Upper lobe of left lung (tissue), 4 donors: ENCODE measurements around the gene MRPL37.

ENCODE experiments used
- POLR2A ChIP-seq, 4 donors: fragments of 450-650 bp; IDR thresholded peaks; one replicate each; pipeline ENCODE4 v1.5.1; 2016 to 2017; ENCODE audit warnings: antibody characterized with exemption in 4 of 4, mild to moderate bottlenecking in 2 of 4
- POLR2AphosphoS5 ChIP-seq, 2 donors: sonication (generic); formaldehyde crosslinking; IDR thresholded peaks; one replicate each; pipeline ENCODE4 v1.5.1; 2017; ENCODE audit warnings: antibody characterized with exemption in 2 of 2

GRCh38 chr1:54188291-54188690 is 11.7 kb upstream of the MRPL37 start:
- TF ChIP-seq POLR2A (IDR thresholded peaks at IDR 0.05) (no peak), POLR2AphosphoS5 (IDR thresholded peaks at IDR 0.05) (no peak)
